HCT116 (cell line): ENCODE data around the gene FREM1. TPM values are rescaled to one million over a fixed set of nuclear protein-coding genes. Genes with fewer than 3 reads are reported as not detected.

Experiments
- ATAC-seq: fragments of 200-7000 bp; cut with Tn5 transposase; 2 replicates; pipeline ENCODE4 v1.9.1; 2020; ENCODE audit warnings: mild to moderate bottlenecking, moderate library complexity
- BruUV-seq: library from RNA; stranded (reverse); fragments of 400-500 nt; replicated peaks from 2 replicates; lab custom pipeline; 2021; lab: Mats Ljungman, UMichigan
- CTCF ChIA-PET: fragments of 300-600 bp; sonication (Branson Sonifier 250); formaldehyde crosslinking; loops from one replicate; lab custom pipeline; 2021; ENCODE audit warnings: antibody characterized with exemption; lab: Charles Lee
- POLR2A ChIA-PET: fragments of 300-600, 350-600 bp; sonication (Branson Sonifier 250); formaldehyde crosslinking; loops from one replicate; lab custom pipeline; 2021; ENCODE audit warnings: antibody characterized with exemption; lab: Charles Lee
- RAD21 ChIA-PET, 2 experiments: fragments of 300-600 bp; sonication (Branson Sonifier 250); formaldehyde crosslinking; loops; one replicate each; lab custom pipeline; 2023; ENCODE audit warnings: low total read pairs in 2 of 2; ENCODE audit not compliant: uncharacterized antibody in 2 of 2, unreplicated experiment in 2 of 2, low non-redundant PET in 1 of 2; lab: Charles Lee
- DNase-seq: peaks from one replicate; pipeline ENCODE4 v3.0.0-alpha.2; 2010; ENCODE audit warnings: low read depth, low spot score
- H2AFZ ChIP-seq: fragments of 200-600 bp; shearing (Covaris generic), sonication (generic); 2 replicates; pipeline ENCODE4 v1.6.1; 2017; ENCODE audit warnings: low read depth, mixed run types, mixed read lengths, antibody characterized with exemption, low read length; ENCODE audit not compliant: poor library complexity, severe bottlenecking
- H3K27ac ChIP-seq: 2 replicates; pipeline ENCODE4 v1.5.1; 2012; ENCODE audit warnings: low read depth, low read length
- H3K27me3 ChIP-seq: fragments of 200-600 bp; sonication (generic); 2 replicates; pipeline ENCODE4 v1.6.1; 2016; ENCODE audit warnings: mixed run types, low read length, mixed read lengths; ENCODE audit not compliant: insufficient read depth
- H3K36me3 ChIP-seq, 2 experiments: fragments of 200-500 bp in 1 of 2; fragments of 200-600 bp in 1 of 2; sonication (Bioruptor generic) in 1 of 2; sonication (generic) in 1 of 2; 2 replicates each; pipeline versions ENCODE4 v1.5.1 to v1.6.1; 2014 to 2016; ENCODE audit warnings: low read length in 2 of 2, inconsistent platforms in 1 of 2, mixed read lengths in 1 of 2, mixed run types in 1 of 2; ENCODE audit not compliant: insufficient read depth in 2 of 2, control insufficient read depth in 1 of 2
- H3K4me1 ChIP-seq, 2 experiments: fragments of 200-600 bp in 1 of 2; sonication (generic) in 1 of 2; 2 replicates each; pipeline versions ENCODE4 v1.5.1 to v1.6.1; 2012 to 2017; ENCODE audit warnings: low read length in 2 of 2, inconsistent platforms in 1 of 2, mild to moderate bottlenecking in 1 of 2, mixed read lengths in 1 of 2, mixed run types in 1 of 2, moderate library complexity in 1 of 2; ENCODE audit not compliant: insufficient read depth in 2 of 2, control insufficient read depth in 1 of 2
- H3K4me2 ChIP-seq: fragments of 200-600 bp; sonication (generic); 2 replicates; pipeline ENCODE4 v1.6.1; 2017; ENCODE audit warnings: mixed run types, low read length, mixed read lengths
- H3K4me3 ChIP-seq, 2 experiments: fragments of 200-600 bp in 1 of 2; sonication (generic) in 1 of 2; replicated peaks in 1 of 2; 2 replicates each; pipeline ENCODE4 v1.5.1; 2011 to 2016; ENCODE audit warnings: low read length in 2 of 2, control low read depth in 1 of 2, low read depth in 1 of 2, mild to moderate bottlenecking in 1 of 2, mixed read lengths in 1 of 2, mixed run types in 1 of 2
- H3K79me2 ChIP-seq: fragments of 200-600 bp; sonication (generic); 2 replicates; pipeline ENCODE4 v1.6.1; 2017; ENCODE audit warnings: mild to moderate bottlenecking, mixed run types, low read length, moderate library complexity, mixed read lengths; ENCODE audit not compliant: insufficient read depth
- H3K9ac ChIP-seq: fragments of 200-600 bp; sonication (generic); 2 replicates; pipeline ENCODE4 v1.6.1; 2016; ENCODE audit warnings: low read length, mixed read lengths
- H3K9me2 ChIP-seq: fragments of 200-600 bp; sonication (generic), shearing (Covaris generic); 2 replicates; pipeline ENCODE4 v1.6.1; 2017; ENCODE audit warnings: mixed run types, mild to moderate bottlenecking, moderate library complexity; ENCODE audit not compliant: insufficient read depth
- H3K9me3 ChIP-seq, 2 experiments: fragments of 200-500 bp in 1 of 2; fragments of 200-600 bp in 1 of 2; sonication (Bioruptor generic) in 1 of 2; sonication (generic) in 1 of 2; 2 replicates each; pipeline ENCODE4 v1.6.1; 2014 to 2017; ENCODE audit warnings: low read length in 2 of 2, mixed read lengths in 2 of 2, inconsistent platforms in 1 of 2, low read depth in 1 of 2, mild to moderate bottlenecking in 1 of 2, mixed run types in 1 of 2, moderate library complexity in 1 of 2; ENCODE audit not compliant: control insufficient read depth in 1 of 2, insufficient read depth in 1 of 2
- H4K20me1 ChIP-seq: fragments of 200-600 bp; sonication (generic), shearing (Covaris generic); 2 replicates; pipeline ENCODE4 v1.6.1; 2017; ENCODE audit warnings: mixed run types, mild to moderate bottlenecking, moderate library complexity; ENCODE audit not compliant: insufficient read depth
- CBX3 ChIP-seq: IDR thresholded peaks from 2 replicates; pipeline ENCODE4 v1.6.1; 2012; ENCODE audit warnings: low read depth
- CEBPB ChIP-seq: IDR thresholded peaks from 2 replicates; pipeline ENCODE4 v1.6.1; 2012; ENCODE audit warnings: low read depth
- EGR1 ChIP-seq: IDR thresholded peaks from 2 replicates; pipeline ENCODE4 v1.6.1; 2012; ENCODE audit warnings: low read depth
- ELF1 ChIP-seq: IDR thresholded peaks from 2 replicates; pipeline ENCODE4 v1.6.1; 2012; ENCODE audit warnings: low read depth, borderline replicate concordance
- EZH2 ChIP-seq: fragments of 200-600 bp; sonication (generic); IDR thresholded peaks from 2 replicates; pipeline ENCODE4 v1.6.1; 2017; ENCODE audit warnings: antibody characterized with exemption, mixed run types
- JUND ChIP-seq: IDR thresholded peaks from 2 replicates; pipeline ENCODE4 v1.6.1; 2012
- RAD21 ChIP-seq: IDR thresholded peaks from 2 replicates; pipeline ENCODE4 v1.6.1; 2012; ENCODE audit warnings: low read depth, mild to moderate bottlenecking
- SIN3A ChIP-seq: IDR thresholded peaks from 2 replicates; pipeline ENCODE4 v1.6.1; 2012; ENCODE audit warnings: low read depth
- SRF ChIP-seq: IDR thresholded peaks from 2 replicates; pipeline ENCODE4 v1.6.1; 2012; ENCODE audit warnings: low read depth
- ZFX ChIP-seq: fragments of 450-650 bp; IDR thresholded peaks from 2 replicates; pipeline ENCODE4 v1.6.1; 2017
- intact Hi-C: fragments of 100-400 bp; cut with micrococcal nuclease; formaldehyde crosslinking; loops from 2 replicates; pipeline ENCODE4 v1.10.0; 2022
- total RNA-seq: library from RNA; stranded (reverse); gene quantifications from one replicate; pipeline ENCODE4 v1.2.1, GENCODE V29; 2021; ENCODE audit not compliant: unreplicated experiment
- TF ChIP-seq, protein P1 (sequence below): IDR thresholded peaks from 2 replicates; pipeline ENCODE4 v1.6.1; 2012
- TF ChIP-seq, protein P2 (sequence below): IDR thresholded peaks from 2 replicates; pipeline ENCODE4 v1.6.1; 2011; ENCODE audit warnings: mild to moderate bottlenecking, low read length, moderate library complexity; ENCODE audit not compliant: insufficient replicate concordance; ENCODE audit errors: extremely low read depth

The FREM1 gene
- total RNA-seq, 1 experiment from 2014 or later = 0.12 TPM

DNA sequence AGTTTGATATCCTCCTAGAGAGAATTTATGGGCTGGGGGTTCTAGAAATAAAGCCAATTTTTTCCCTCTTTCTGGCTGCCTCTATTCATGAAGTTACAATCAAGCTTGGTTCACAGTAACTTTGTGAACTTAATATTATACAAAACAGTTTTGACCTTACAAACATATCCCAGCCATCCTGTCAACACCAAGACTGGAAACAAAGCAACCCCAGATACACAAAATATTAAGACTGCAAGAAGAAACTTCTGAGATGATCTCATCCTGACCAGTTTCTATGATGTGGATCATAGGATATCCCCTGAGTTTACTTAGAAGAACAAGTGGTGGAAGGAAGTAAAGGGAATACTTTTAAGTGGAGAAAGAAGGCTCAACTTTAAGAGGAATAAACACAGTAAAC is 159.4 kb downstream of the FREM1 start:
- H3K27ac ChIP-seq = no peak overlapping the region
- POLR2A ChIA-PET = no interaction called here
- BruUV-seq = no TSS peak
- H3K9ac ChIP-seq = no peak overlapping the region
- H3K9me2 ChIP-seq = no peaks in the 10 kb centered on the region
- DNase-seq = no peak
- CTCF ChIA-PET = interaction anchor here (1.5 kb wide), 1 partner anchor 19 kb away, joined by 3 read pairs; no protein-coding TSS in a partner anchor
- no peaks in the 10 kb centered on the region for H4K20me1 ChIP-seq
- no peak for ATAC-seq
- H3K4me2 ChIP-seq = no peak overlapping the region
- H3K36me3 ChIP-seq = no peaks in the 10 kb centered on the region
- RAD21 ChIA-PET = no interaction called here
- H3K9me3 ChIP-seq = no peaks in the 10 kb centered on the region
- no peaks in the 10 kb centered on the region for H3K79me2 ChIP-seq
- H3K4me3 ChIP-seq = no peak overlapping the region
- TF ChIP-seq EZH2 (no peak), ZFX (no peak)
- no peak overlapping the region for H2AFZ ChIP-seq
- no peaks in the 10 kb centered on the region for H3K4me1 ChIP-seq
- intact Hi-C loops = no loop called here
- peaks cover 38% of the 10 kb centered on the region for H3K27me3 ChIP-seq

DNA sequence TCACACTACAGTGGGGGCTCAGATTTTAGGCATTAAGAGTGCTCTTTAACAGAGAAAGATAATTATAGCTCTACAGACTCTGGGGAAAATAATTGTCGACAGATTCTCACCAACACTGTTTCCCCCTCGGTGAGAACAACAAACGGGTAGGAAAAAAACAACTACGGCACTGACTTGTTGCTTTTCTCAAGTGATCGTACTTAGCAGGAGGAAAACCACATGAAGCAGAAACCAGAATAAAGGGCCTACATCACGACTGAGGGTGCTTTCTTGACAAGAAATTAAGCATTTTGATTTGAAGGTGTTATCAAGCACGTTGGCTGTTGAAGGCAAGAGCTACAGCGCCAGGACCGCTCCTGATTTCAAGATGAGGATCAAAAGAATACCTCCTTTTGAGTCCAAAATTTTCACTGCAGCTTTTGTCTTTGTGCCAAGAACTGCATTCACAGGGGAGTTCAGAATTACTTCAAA is 160.5 kb downstream of the FREM1 start:
- TF ChIP-seq RAD21 = no peak
- TF ChIP-seq CBX3 = no peak
- TF ChIP-seq, protein P1, sequence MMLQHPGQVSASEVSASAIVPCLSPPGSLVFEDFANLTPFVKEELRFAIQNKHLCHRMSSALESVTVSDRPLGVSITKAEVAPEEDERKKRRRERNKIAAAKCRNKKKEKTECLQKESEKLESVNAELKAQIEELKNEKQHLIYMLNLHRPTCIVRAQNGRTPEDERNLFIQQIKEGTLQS = no peak
- no peak for TF ChIP-seq SIN3A
- no peak for TF ChIP-seq EGR1
- TF ChIP-seq SRF = no peak
- no peak for TF ChIP-seq ELF1
- no peak for TF ChIP-seq JUND
- TF ChIP-seq CEBPB = no peak
- TF ChIP-seq, protein P2, sequence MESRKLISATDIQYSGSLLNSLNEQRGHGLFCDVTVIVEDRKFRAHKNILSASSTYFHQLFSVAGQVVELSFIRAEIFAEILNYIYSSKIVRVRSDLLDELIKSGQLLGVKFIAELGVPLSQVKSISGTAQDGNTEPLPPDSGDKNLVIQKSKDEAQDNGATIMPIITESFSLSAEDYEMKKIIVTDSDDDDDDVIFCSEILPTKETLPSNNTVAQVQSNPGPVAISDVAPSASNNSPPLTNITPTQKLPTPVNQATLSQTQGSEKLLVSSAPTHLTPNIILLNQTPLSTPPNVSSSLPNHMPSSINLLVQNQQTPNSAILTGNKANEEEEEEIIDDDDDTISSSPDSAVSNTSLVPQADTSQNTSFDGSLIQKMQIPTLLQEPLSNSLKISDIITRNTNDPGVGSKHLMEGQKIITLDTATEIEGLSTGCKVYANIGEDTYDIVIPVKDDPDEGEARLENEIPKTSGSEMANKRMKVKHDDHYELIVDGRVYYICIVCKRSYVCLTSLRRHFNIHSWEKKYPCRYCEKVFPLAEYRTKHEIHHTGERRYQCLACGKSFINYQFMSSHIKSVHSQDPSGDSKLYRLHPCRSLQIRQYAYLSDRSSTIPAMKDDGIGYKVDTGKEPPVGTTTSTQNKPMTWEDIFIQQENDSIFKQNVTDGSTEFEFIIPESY = no peak
- TF ChIP-seq, all 23 proteins: peak for 0
- H4K20me1 ChIP-seq = no peaks in the 10 kb centered on the region
- no peak overlapping the region for H3K4me3 ChIP-seq
- H3K9ac ChIP-seq = no peak overlapping the region
- no peaks in the 10 kb centered on the region for H3K36me3 ChIP-seq
- no peaks in the 10 kb centered on the region for H3K9me3 ChIP-seq
- peaks cover 30% of the 10 kb centered on the region for H3K27me3 ChIP-seq
- H3K4me2 ChIP-seq = no peak overlapping the region
- intact Hi-C loops = no loop called here
- ChIA-PET CTCF (no interaction called here), POLR2A (no interaction called here), RAD21 (no interaction called here)
- DNase-seq (no peak), ATAC-seq (no peak)
- no peaks in the 10 kb centered on the region for H3K79me2 ChIP-seq
- no peaks in the 10 kb centered on the region for H3K9me2 ChIP-seq
- no peak overlapping the region for H3K27ac ChIP-seq
- BruUV-seq = no TSS peak
- no peak overlapping the region for H2AFZ ChIP-seq
- no peaks in the 10 kb centered on the region for H3K4me1 ChIP-seq
